ENCODE measurements around the gene SERPINE1. TPM values are rescaled to one million over a fixed set of nuclear protein-coding genes. Genes with fewer than 3 reads are reported as not detected.

The SERPINE1 gene
- total RNA-seq, 4 donors from 2014 or later = 6.0 to 25.5 (median 11.4) TPM

- TF ChIP-seq, protein P1, sequence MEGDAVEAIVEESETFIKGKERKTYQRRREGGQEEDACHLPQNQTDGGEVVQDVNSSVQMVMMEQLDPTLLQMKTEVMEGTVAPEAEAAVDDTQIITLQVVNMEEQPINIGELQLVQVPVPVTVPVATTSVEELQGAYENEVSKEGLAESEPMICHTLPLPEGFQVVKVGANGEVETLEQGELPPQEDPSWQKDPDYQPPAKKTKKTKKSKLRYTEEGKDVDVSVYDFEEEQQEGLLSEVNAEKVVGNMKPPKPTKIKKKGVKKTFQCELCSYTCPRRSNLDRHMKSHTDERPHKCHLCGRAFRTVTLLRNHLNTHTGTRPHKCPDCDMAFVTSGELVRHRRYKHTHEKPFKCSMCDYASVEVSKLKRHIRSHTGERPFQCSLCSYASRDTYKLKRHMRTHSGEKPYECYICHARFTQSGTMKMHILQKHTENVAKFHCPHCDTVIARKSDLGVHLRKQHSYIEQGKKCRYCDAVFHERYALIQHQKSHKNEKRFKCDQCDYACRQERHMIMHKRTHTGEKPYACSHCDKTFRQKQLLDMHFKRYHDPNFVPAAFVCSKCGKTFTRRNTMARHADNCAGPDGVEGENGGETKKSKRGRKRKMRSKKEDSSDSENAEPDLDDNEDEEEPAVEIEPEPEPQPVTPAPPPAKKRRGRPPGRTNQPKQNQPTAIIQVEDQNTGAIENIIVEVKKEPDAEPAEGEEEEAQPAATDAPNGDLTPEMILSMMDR (IDR thresholded peaks at IDR 0.05; ENCODE audit: low read depth) = no peak
Observed at GRCh38 chr7:101164071-101164840, 37.4 kb downstream of the SERPINE1 start.

DNA sequence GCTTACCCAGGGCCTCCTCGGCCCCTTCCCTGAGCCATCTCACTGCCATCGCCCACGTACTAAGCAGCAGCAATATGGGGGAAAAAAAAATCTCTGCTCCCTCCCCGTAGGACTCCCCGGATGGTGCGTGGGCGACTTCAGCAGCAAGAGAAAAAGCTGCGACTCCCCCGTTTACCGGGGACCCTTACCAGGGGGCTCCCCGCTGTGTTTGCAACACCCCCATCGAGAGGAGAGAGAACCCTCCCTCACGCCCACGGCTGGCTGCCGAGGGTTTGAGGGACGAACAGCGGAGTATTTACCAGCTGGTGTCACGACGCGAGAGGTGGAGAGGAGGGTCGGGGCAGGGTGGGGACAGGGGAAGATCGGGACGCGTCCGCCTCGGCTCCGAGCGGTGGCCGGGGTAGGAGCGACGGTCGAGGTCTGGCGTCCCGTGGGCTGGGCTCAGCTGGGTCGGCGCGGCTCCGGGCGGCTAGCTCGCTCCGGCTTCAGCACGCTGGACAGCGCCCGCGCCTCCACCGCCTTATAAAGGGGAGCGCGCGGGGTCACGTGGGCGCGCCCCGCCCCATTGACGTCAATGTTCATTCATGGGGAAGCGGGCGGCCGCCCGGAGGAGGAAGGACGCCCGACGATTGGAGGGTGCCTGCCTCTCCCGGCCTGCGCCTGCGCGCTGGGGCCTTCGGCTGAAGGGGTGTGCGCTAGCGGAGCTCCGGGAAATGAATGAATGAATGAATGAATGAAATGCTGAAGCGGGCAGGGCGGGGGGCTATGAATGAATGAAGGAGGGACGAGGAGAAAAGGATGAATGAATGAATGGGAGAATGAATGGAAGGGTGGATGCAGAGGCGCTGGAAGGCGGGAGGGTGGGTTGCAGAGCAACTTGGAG, 38.4 kb downstream of the SERPINE1 start, which contains the start of gene VGF:
TSS of gene VGF (minus strand) at position 495 of the 883 bp plus-strand sequence. CDS start 726 bp downstream, outside the sequence.
- TF ChIP-seq, protein P1 (IDR thresholded peaks at IDR 0.05; ENCODE audit: low read depth) = no peak

- TF ChIP-seq, protein P1 (IDR thresholded peaks at IDR 0.05; ENCODE audit: low read depth) = no peak
Observed at GRCh38 chr7:101165958-101166647, 39.2 kb downstream of the SERPINE1 start.

GRCh38 chr7:101166648-101166908, 39.7 kb downstream of the SERPINE1 start:
- TF ChIP-seq, protein P1 (IDR thresholded peaks at IDR 0.05; ENCODE audit: low read depth) = no peak

GRCh38 chr7:101166909-101167644, 40.2 kb downstream of the SERPINE1 start:
- TF ChIP-seq, protein P1 (IDR thresholded peaks at IDR 0.05; ENCODE audit: low read depth) = no peak

GRCh38 chr7:101167645-101168411, 40.9 kb downstream of the SERPINE1 start:
- TF ChIP-seq, protein P1 (IDR thresholded peaks at IDR 0.05; ENCODE audit: low read depth) = no peak
